B cell (primary cell): ENCODE data around the gene TRIM29. TPM values are rescaled to one million over a fixed set of nuclear protein-coding genes. Genes with fewer than 3 reads are reported as not detected.

Experiments used
- ATAC-seq: fragments of 200-7000 bp; cut with Tn5 transposase; one replicate; pipeline ENCODE4 v1.10.0; 2021; ENCODE audit warnings: low read depth, mild to moderate bottlenecking, moderate number of reproducible peaks, moderate library complexity
- CTCF ChIA-PET: fragments of 350-600 bp; sonication (Branson Sonifier 250); formaldehyde crosslinking; loops from one replicate; lab custom pipeline; 2021; ENCODE audit warnings: antibody characterized with exemption, inconsistent platforms; lab: Charles Lee
- POLR2A ChIA-PET: fragments of 350-600 bp; sonication (Branson Sonifier 250); formaldehyde crosslinking; loops from one replicate; lab custom pipeline; 2021; ENCODE audit warnings: antibody characterized with exemption; lab: Charles Lee
- DNase-seq: peaks from one replicate; pipeline ENCODE4 v3.0.0; 2013
- H2AFZ ChIP-seq: 2 replicates; pipeline ENCODE4 v1.6.1; 2012; ENCODE audit warnings: mild to moderate bottlenecking, low read depth, low read length; ENCODE audit not compliant: insufficient read depth, poor library complexity, severe bottlenecking
- H3K27ac ChIP-seq, 2 donors: 1 replicate in 1 of 2; 2 replicates in 1 of 2; pipeline ENCODE4 v1.5.1; 2012 to 2013; ENCODE audit warnings: low read length in 2 of 2, mild to moderate bottlenecking in 2 of 2, moderate library complexity in 1 of 2
- H3K27me3 ChIP-seq, 4 experiments: fragments of 200-600 bp in 1 of 4; sonication (generic) in 1 of 4; replicated peaks in 1 of 4; 1 replicate in 2 of 4; 2 replicates in 2 of 4; pipeline versions ENCODE4 v1.6.1 to v1.7.0; 2013 to 2016; ENCODE audit warnings: low read length in 3 of 4, mild to moderate bottlenecking in 2 of 4, mixed read lengths in 1 of 4, moderate library complexity in 1 of 4; ENCODE audit not compliant: insufficient read depth in 4 of 4, control insufficient read depth in 3 of 4; ENCODE audit errors: control extremely low read depth in 1 of 4
- H3K36me3 ChIP-seq, 2 experiments: replicated peaks in 1 of 2; 1 replicate in 1 of 2; 2 replicates in 1 of 2; pipeline versions ENCODE4 v1.6.1 to v1.7.1; 2013; ENCODE audit warnings: low read length in 1 of 2; ENCODE audit not compliant: insufficient read depth in 2 of 2, control insufficient read depth in 1 of 2; ENCODE audit errors: control extremely low read depth in 1 of 2, extremely low read depth in 1 of 2
- H3K4me1 ChIP-seq, 2 donors: fragments of 200-600 bp in 1 of 2; sonication (generic) in 1 of 2; 1 replicate in 1 of 2; 2 replicates in 1 of 2; pipeline versions ENCODE4 v1.5.1 to v1.6.1; 2013 to 2017; ENCODE audit warnings: low read length in 2 of 2; ENCODE audit not compliant: control insufficient read depth in 2 of 2, insufficient read depth in 2 of 2
- H3K4me2 ChIP-seq: replicated peaks from 2 replicates; pipeline ENCODE3; 2012; ENCODE audit warnings: mild to moderate bottlenecking, low read depth, low read length; ENCODE audit not compliant: poor library complexity, severe bottlenecking
- H3K4me3 ChIP-seq, 5 experiments: fragments of 200-600 bp in 1 of 5; sonication (generic) in 1 of 5; 1 replicate in 3 of 5; 2 replicates in 2 of 5; pipeline versions ENCODE4 v1.5.1 to v1.7.0; 2011 to 2016; ENCODE audit warnings: low read length in 4 of 5, mild to moderate bottlenecking in 4 of 5, low read depth in 2 of 5, control low read depth in 1 of 5, moderate library complexity in 1 of 5; ENCODE audit not compliant: insufficient read depth in 1 of 5; ENCODE audit errors: control extremely low read depth in 1 of 5, extremely low read depth in 1 of 5
- H3K79me2 ChIP-seq: fragments of 200-600 bp; sonication (generic); one replicate; pipeline ENCODE4 v1.6.0; 2016; ENCODE audit warnings: low read length; ENCODE audit not compliant: control insufficient read depth, insufficient read depth
- H3K9ac ChIP-seq: fragments of 200-600 bp; sonication (generic); 2 replicates; pipeline ENCODE4 v1.6.1; 2017; ENCODE audit warnings: mild to moderate bottlenecking, low read length, moderate library complexity
- H3K9me3 ChIP-seq, 3 donors: one replicate each; pipeline versions ENCODE4 v1.6.1 to v1.7.1; 2013; ENCODE audit warnings: low read length in 2 of 3; ENCODE audit not compliant: control insufficient read depth in 2 of 3, insufficient read depth in 1 of 3; ENCODE audit errors: control extremely low read depth in 1 of 3
- H4K20me1 ChIP-seq: 2 replicates; pipeline ENCODE4 v1.6.0; 2012; ENCODE audit warnings: mild to moderate bottlenecking, low read length; ENCODE audit not compliant: insufficient read depth, control insufficient read depth, poor library complexity, severe bottlenecking
- H3K27ac Mint-ChIP-seq: one replicate; pipeline ENCODE4 v1.8.0; 2021; ENCODE audit warnings: mixed read lengths
- H3K27me3 Mint-ChIP-seq: one replicate; pipeline ENCODE4 v1.8.0; 2021; ENCODE audit warnings: mixed read lengths
- H3K4me1 Mint-ChIP-seq: one replicate; pipeline ENCODE4 v1.8.0; 2021; ENCODE audit warnings: mixed read lengths
- H3K4me3 Mint-ChIP-seq: one replicate; pipeline ENCODE4 v1.8.0; 2021; ENCODE audit warnings: mixed read lengths
- H3K9me3 Mint-ChIP-seq: one replicate; pipeline ENCODE4 v1.8.0; 2022; ENCODE audit warnings: mixed read lengths; ENCODE audit not compliant: insufficient read depth
- CTCF ChIP-seq: fragments of 200-600 bp; IDR thresholded peaks from one replicate; pipeline ENCODE4 v1.8.0; 2022; ENCODE audit warnings: antibody characterized with exemption, mild to moderate bottlenecking
- EZH2 ChIP-seq: IDR thresholded peaks from 2 replicates; pipeline ENCODE4 v1.6.1; 2012; ENCODE audit warnings: borderline replicate concordance, low read depth, mild to moderate bottlenecking, moderate library complexity, low read length; ENCODE audit not compliant: insufficient read depth, poor library complexity, severe bottlenecking
- WGBS: methylation state at CpG from one replicate; pipeline ENCODE4 v1.1.5; 2013; ENCODE audit warnings: missing lambda C conversion rate; ENCODE audit not compliant: insufficient coverage; 5-methylcytosine and 5-hydroxymethylcytosine counted together
- intact Hi-C: fragments of 100-400 bp; cut with micrococcal nuclease; formaldehyde crosslinking; loops from one replicate; pipeline ENCODE4 v1.10.0; 2022
- polyA plus RNA-seq: library from polyadenylated mRNA; depleted of rRNA; stranded (reverse); fragments of >200 nt; gene quantifications from 2 replicates; pipeline ENCODE4 v1.2.3, GENCODE V29; 2012
- total RNA-seq, 2 donors: library from RNA; stranded (reverse); fragments of 120-200 nt in 1 of 2; gene quantifications; 1 replicate in 1 of 2; 2 replicates in 1 of 2; pipeline versions ENCODE4 v1.2.3 to v1.2.4, GENCODE V29; 2013 to 2022

Gene TRIM29
- total and polyA plus RNA-seq, 2 donors (not counting 1 experiment from before 2014, with no cell fraction given) = not detected

- Histone ChIP-seq H3K4me2 (no peak overlapping the region), H3K4me1 (no peaks in the 10 kb centered on the region), H4K20me1 (no peaks in the 10 kb centered on the region), H3K27me3 (peaks cover 0 to 5% (median 0%) of the 10 kb centered on the region in 4 experiments), H2AFZ (no peak overlapping the region), H3K36me3 (no peaks in the 10 kb centered on the region), H3K27ac (no peak overlapping the region), H3K9me3 (no peaks in the 10 kb centered on the region), H3K9ac (no peak overlapping the region), H3K79me2 (no peaks in the 10 kb centered on the region), H3K4me3 (no peak overlapping the region)
- no peak for DNase-seq
- POLR2A ChIA-PET = no interaction called here
- Mint-ChIP-seq H3K4me3 (no peak overlapping the region), H3K27me3 (peaks cover 28% of the 10 kb centered on the region), H3K27ac (no peak overlapping the region), H3K9me3 (no peaks in the 10 kb centered on the region), H3K4me1 (no peaks in the 10 kb centered on the region)
- 88% methylated on average over 9 of the region's 10 CpGs for WGBS
- ATAC-seq = no peak
- intact Hi-C loops = no loop called here
- CTCF ChIA-PET = no interaction called here
- TF ChIP-seq CTCF = no peak
Measured at GRCh38 chr11:120179057-120179672, 41.3 kb upstream of the TRIM29 start.

GRCh38 chr11:120178561-120179056 is 40.7 kb upstream of the TRIM29 start:
- ATAC-seq = no peak
- Histone ChIP-seq H2AFZ (no peak overlapping the region), H3K27ac (no peak overlapping the region), H3K4me2 (no peak overlapping the region), H3K79me2 (no peaks in the 10 kb centered on the region), H3K36me3 (no peaks in the 10 kb centered on the region), H3K9me3 (no peaks in the 10 kb centered on the region), H3K9ac (no peak overlapping the region), H3K4me1 (no peaks in the 10 kb centered on the region), H3K27me3 (peaks cover 0 to 5% (median under 1%) of the 10 kb centered on the region in 4 experiments), H3K4me3 (no peak overlapping the region), H4K20me1 (no peaks in the 10 kb centered on the region)
- intact Hi-C loops = no loop called here
- no peak for DNase-seq
- H3K4me3 Mint-ChIP-seq = no peak overlapping the region
- ChIA-PET CTCF (no interaction called here), POLR2A (no interaction called here)
- H3K9me3 Mint-ChIP-seq = no peaks in the 10 kb centered on the region
- H3K27me3 Mint-ChIP-seq = peaks cover 26% of the 10 kb centered on the region
- no peak for TF ChIP-seq CTCF
- TF ChIP-seq EZH2 = no peak
- no peak overlapping the region for H3K27ac Mint-ChIP-seq
- 92% methylated on average over 5 of the region's 5 CpGs for WGBS
- H3K4me1 Mint-ChIP-seq = no peaks in the 10 kb centered on the region
